PC-3 (cell line): ENCODE results near the gene ZNF320. TPM values are rescaled to one million over a fixed set of nuclear protein-coding genes. Genes with fewer than 3 reads are reported as not detected.
"Not testable (repeated sequence)": the region's sequence is repeated elsewhere in the genome, so short reads cannot be mapped to it uniquely, and the experiment has no call there.

Experiments used
- ATAC-seq: fragments of 200-7000 bp; cut with Tn5 transposase; 2 replicates; pipeline ENCODE4 v1.9.1; 2020; ENCODE audit warnings: mild to moderate bottlenecking, moderate library complexity
- BruUV-seq: library from RNA; stranded (reverse); fragments of 400-500 nt; replicated peaks from 2 replicates; lab custom pipeline; 2021; lab: Mats Ljungman, UMichigan
- CTCF ChIA-PET: fragments of 300-600 bp; sonication (Branson Sonifier 250); formaldehyde crosslinking; loops from one replicate; lab custom pipeline; 2022; ENCODE audit warnings: antibody characterized with exemption; lab: Charles Lee
- POLR2A ChIA-PET: fragments of 300-600 bp; sonication (Branson Sonifier 250); formaldehyde crosslinking; loops from one replicate; lab custom pipeline; 2022; ENCODE audit warnings: antibody characterized with exemption; ENCODE audit not compliant: unreplicated experiment; lab: Charles Lee
- DNase-seq: peaks from one replicate; pipeline ENCODE4 v3.0.0-alpha.2; 2015
- H2AFZ ChIP-seq: fragments of 300-600 bp; sonication (generic); 2 replicates; pipeline ENCODE4 v1.6.0; 2016; ENCODE audit warnings: antibody characterized with exemption, low read length
- H3F3A ChIP-seq: fragments of 300-600 bp; sonication (generic); one replicate; pipeline ENCODE4 v1.6.0; 2017; ENCODE audit warnings: antibody characterized with exemption, low read length, control low read depth, mild to moderate bottlenecking; ENCODE audit not compliant: unreplicated experiment
- H3K27ac ChIP-seq: fragments of 300-600 bp; sonication (generic); 2 replicates; pipeline ENCODE4 v1.5.1; 2016; ENCODE audit warnings: mild to moderate bottlenecking, low read length
- H3K27me3 ChIP-seq: fragments of 300-600 bp; sonication (generic); 2 replicates; pipeline ENCODE4 v1.6.1; 2016; ENCODE audit warnings: low read length, mixed read lengths
- H3K36me3 ChIP-seq: fragments of 300-600 bp; sonication (generic); 2 replicates; pipeline ENCODE4 v1.6.1; 2016; ENCODE audit warnings: low read depth, mixed run types, low read length, mixed read lengths
- H3K4me1 ChIP-seq: fragments of 300-600 bp; sonication (generic); 2 replicates; pipeline ENCODE4 v1.5.1; 2016; ENCODE audit warnings: low read length; ENCODE audit not compliant: insufficient read depth
- H3K4me2 ChIP-seq: fragments of 300-600 bp; sonication (generic); 2 replicates; pipeline ENCODE4 v1.6.0; 2016; ENCODE audit warnings: low read length
- H3K4me3 ChIP-seq: fragments of 300-600 bp; sonication (generic); 2 replicates; pipeline ENCODE4 v1.5.1; 2016; ENCODE audit warnings: mild to moderate bottlenecking, low read length, mixed read lengths
- H3K79me2 ChIP-seq: fragments of 300-600 bp; sonication (generic); 2 replicates; pipeline ENCODE4 v1.6.1; 2017; ENCODE audit warnings: low read length, mixed read lengths
- H3K9ac ChIP-seq: fragments of 300-600 bp; sonication (generic); 2 replicates; pipeline ENCODE4 v1.6.0; 2016; ENCODE audit warnings: mild to moderate bottlenecking, low read length
- H3K9me2 ChIP-seq: fragments of 300-600 bp; sonication (generic); replicated peaks from 2 replicates; pipeline ENCODE4 v1.6.1; 2016; ENCODE audit warnings: mixed run types, low read length, mixed read lengths
- H3K9me3 ChIP-seq: fragments of 300-600 bp; sonication (generic); 2 replicates; pipeline ENCODE4 v1.6.1; 2016; ENCODE audit warnings: low read length, mixed read lengths
- H4K20me1 ChIP-seq: fragments of 300-600 bp; sonication (generic); 2 replicates; pipeline ENCODE4 v1.6.1; 2016; ENCODE audit warnings: low read length, mixed read lengths
- intact Hi-C: fragments of 100-400 bp; cut with micrococcal nuclease; formaldehyde crosslinking; loops from 2 replicates; pipeline ENCODE4 v1.9.0; 2023
- total RNA-seq: library from RNA; depleted of rRNA; stranded (reverse); fragments of >200 nt; gene quantifications from 2 replicates; pipeline ENCODE4 v1.2.3, GENCODE V29; 2014; rRNA removed

The ZNF320 gene
- total RNA-seq, 1 experiment from 2014 or later = 10.6 TPM

DNA sequence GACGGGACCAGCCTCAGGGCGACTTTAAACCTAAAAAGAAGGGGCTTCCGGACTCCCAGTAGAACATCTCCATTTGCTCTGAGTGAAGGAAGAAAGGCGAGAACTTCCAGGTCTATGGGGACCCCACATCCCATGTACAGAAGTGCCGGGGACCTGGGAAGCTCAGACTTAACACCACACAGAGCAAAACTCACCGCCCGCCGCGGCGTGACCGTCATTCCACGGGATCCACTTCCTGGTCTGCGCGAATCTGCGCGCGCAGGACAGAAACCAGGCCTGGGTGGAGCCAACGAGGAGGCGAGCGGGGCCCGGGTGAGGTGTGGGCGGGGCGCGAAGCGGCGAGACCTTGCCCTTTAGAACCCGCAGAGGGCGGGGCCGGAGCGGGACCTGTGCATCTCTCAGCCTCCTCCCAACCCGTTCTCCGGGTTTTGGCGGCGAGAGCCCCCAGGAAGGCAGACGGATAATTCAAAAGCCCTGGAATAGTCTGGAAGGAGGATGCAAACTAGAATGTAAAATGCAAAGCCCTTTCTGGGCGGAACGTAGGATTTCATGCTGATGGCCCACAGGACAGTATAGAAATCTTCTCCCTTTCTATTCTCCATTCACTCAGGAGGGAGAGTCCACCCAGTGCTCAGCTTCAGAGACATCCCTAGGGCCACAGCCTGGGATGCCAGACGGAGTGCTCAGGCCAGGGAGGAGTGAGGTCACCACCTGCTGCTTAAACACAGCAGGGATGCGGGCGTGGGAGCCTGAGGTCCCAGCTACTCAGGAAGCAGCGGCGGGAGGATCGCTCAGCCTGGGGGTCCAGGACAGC lies 39.9 kb downstream of the ZNF320 start, which contains the start of gene ZNF468:
ZNF468 (minus strand) TSS at position 242 of the 814 bp plus-strand sequence. CDS start 3,347 bp downstream, outside the sequence.
- H4K20me1 ChIP-seq, H3K79me2 ChIP-seq, intact Hi-C loops, H3K27ac ChIP-seq, H3F3A ChIP-seq, H3K9me2 ChIP-seq, H3K9me3 ChIP-seq, BruUV-seq, H3K27me3 ChIP-seq: not testable (repeated sequence)
- CTCF ChIA-PET = interaction anchor here (0.6 kb wide), 1 partner anchor 254 kb away, joined by 6 read pairs; no protein-coding TSS in a partner anchor
- POLR2A ChIA-PET = interaction anchor here (0.6 kb wide), 1 partner anchor 104 kb away, joined by 4 read pairs; no protein-coding TSS in a partner anchor
- Histone ChIP-seq H2AFZ (peak within 1 kb of the TSS; percentile 97), H3K36me3 (peaks cover 17% of the 10 kb centered on the region), H3K4me3 (peak within 1 kb of the TSS; percentile 72), H3K4me1 (peaks cover 14% of the 10 kb centered on the region), H3K4me2 (peak within 1 kb of the TSS; percentile 90), H3K9ac (peak within 1 kb of the TSS; percentile 71)
- peak; percentile 96 for ATAC-seq
- peak; percentile 60 for DNase-seq

DNA sequence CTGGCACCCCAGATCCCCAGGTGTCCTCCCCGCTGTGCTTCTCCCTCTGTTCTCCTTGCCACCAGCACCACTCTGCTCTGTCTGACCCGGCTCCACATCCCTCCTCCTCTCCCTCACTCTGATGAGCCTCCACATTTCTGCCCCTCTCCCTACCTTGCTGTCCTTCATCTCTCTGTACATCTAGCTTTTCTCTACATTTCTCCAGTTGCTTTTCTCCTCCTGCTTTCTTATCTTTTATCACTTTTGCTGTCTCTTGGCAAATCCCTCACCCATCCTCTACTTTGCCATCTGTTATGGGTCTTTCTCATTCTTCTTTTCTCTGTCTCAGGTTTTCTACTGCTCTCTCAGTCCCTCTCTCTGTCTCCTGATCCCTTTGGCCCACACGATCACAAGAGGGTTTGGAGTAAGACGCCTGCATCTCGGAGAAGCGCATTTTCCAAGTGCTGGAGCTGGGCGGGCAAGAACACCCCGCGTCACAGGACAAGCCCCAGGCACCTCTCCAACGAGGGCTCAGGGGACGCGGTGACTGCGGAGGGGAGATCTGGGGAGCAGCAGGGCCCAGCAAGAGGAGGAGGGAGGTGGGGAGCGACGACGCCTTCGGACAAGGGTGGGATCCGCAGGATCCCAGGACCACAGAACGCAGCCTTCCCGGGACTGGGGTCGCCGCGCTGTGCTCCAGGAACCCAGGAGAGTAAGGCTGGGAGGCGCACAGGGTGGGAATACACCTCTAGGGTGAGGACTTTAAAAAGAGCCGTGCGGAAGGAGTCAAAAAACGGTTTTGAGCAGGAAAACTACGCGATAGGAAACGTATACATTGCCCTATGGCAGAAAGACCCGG lies 40.7 kb downstream of the ZNF320 start:
- H4K20me1 ChIP-seq, H3F3A ChIP-seq, H3K79me2 ChIP-seq, H3K9me3 ChIP-seq, H3K9me2 ChIP-seq, H3K27me3 ChIP-seq, intact Hi-C loops, H3K27ac ChIP-seq, POLR2A ChIA-PET: not testable (repeated sequence)
- peaks cover 14% of the 10 kb centered on the region for H3K4me1 ChIP-seq
- CTCF ChIA-PET = interaction anchor here (0.6 kb wide), 1 partner anchor 253 kb away, joined by 6 read pairs; no protein-coding TSS in a partner anchor
- peak overlapping the region; percentile 71 for H3K9ac ChIP-seq
- DNase-seq = peak; percentile 14
- H3K4me3 ChIP-seq = peak overlapping the region; percentile 72
- ATAC-seq = peak; percentile 19
- peaks cover 25% of the 10 kb centered on the region for H3K36me3 ChIP-seq
- peak overlapping the region; percentile 90 for H3K4me2 ChIP-seq
- TSS peak; percentile 75 for BruUV-seq
- H2AFZ ChIP-seq = peak overlapping the region; percentile 97

Other genes starting within 250 kb of the ZNF320 start
- gene ZNF611, start 162.6 kb downstream of the ZNF320 start, total RNA-seq = 8.4 and 12.7 TPM in 2 replicates
- gene ZNF600, start 110.8 kb downstream of the ZNF320 start, total RNA-seq = 5.4 and 8.6 TPM in 2 replicates
- 12.7 and 29.7 TPM in 2 replicates for gene ZNF28, start 76.0 kb downstream of the ZNF320 start, total RNA-seq
- 18.7 and 21.5 TPM in 2 replicates for gene ZNF468, start 40.0 kb downstream of the ZNF320 start, total RNA-seq
- 5.2 and 5.4 TPM in 2 replicates for gene ZNF888, start 25.8 kb upstream of the ZNF320 start, total RNA-seq
- gene ZNF816, start 65.2 kb upstream of the ZNF320 start, total RNA-seq = 7.6 and 10.2 TPM in 2 replicates
- not detected in 2 replicates for gene ERVV-1, start 116.3 kb upstream of the ZNF320 start, total RNA-seq
- gene ERVV-2, start 147.1 kb upstream of the ZNF320 start, total RNA-seq = not detected in 2 replicates
- gene ZNF160, start 205.8 kb upstream of the ZNF320 start, total RNA-seq = 22.3 and 25.1 TPM in 2 replicates
- 1.3 and 5.2 TPM in 2 replicates for gene ZNF415, start 235.3 kb upstream of the ZNF320 start, total RNA-seq